Esophagus muscularis mucosa (tissue), 4 donors: ENCODE measurements around the gene ADORA1. TPM values are rescaled to one million over a fixed set of nuclear protein-coding genes. Genes with fewer than 3 reads are reported as not detected.

ENCODE experiments used
- DNase-seq: peaks from one replicate; pipeline ENCODE4 v3.0.0-alpha.2; 2017; ENCODE audit errors: extremely low spot score
- H3K27ac ChIP-seq, 4 donors: fragments of 200-600 bp; sonication (generic); replicated peaks in 1 of 4; 1 replicate in 3 of 4; 2 replicates in 1 of 4; pipeline ENCODE4 v1.5.1; 2016 to 2019; ENCODE audit warnings: mild to moderate bottlenecking in 1 of 4
- H3K27me3 ChIP-seq, 4 donors: fragments of 200-600 bp; sonication (generic); one replicate each; pipeline versions ENCODE4 v1.5.1 to v1.6.0; 2016 to 2019
- H3K36me3 ChIP-seq, 4 donors: fragments of 200-600 bp; sonication (generic); one replicate each; pipeline ENCODE4 v1.5.1; 2016 to 2019
- H3K4me1 ChIP-seq, 4 donors: fragments of 200-600 bp; sonication (generic); one replicate each; pipeline ENCODE4 v1.5.1; 2016 to 2019
- H3K4me3 ChIP-seq, 4 donors: fragments of 200-600 bp; sonication (generic); 1 replicate in 2 of 4; 2 replicates in 2 of 4; pipeline ENCODE4 v1.5.1; 2016 to 2019; ENCODE audit warnings: mild to moderate bottlenecking in 4 of 4, moderate library complexity in 1 of 4
- H3K9me3 ChIP-seq, 4 donors: fragments of 200-600 bp; sonication (generic); 1 replicate in 3 of 4; 2 replicates in 1 of 4; pipeline ENCODE4 v1.5.1; 2016 to 2019
- EP300 ChIP-seq: sonication (generic); formaldehyde crosslinking; IDR thresholded peaks from one replicate; pipeline ENCODE4 v1.6.1; 2017; ENCODE audit warnings: antibody characterized with exemption
- POLR2A ChIP-seq: fragments of 450-650 bp; IDR thresholded peaks from one replicate; pipeline ENCODE4 v1.6.1; 2017; ENCODE audit warnings: antibody characterized with exemption, moderate library complexity, mild to moderate bottlenecking, low read depth
- POLR2AphosphoS5 ChIP-seq, 2 donors: sonication (generic); formaldehyde crosslinking; IDR thresholded peaks; one replicate each; pipeline ENCODE4 v1.6.1; 2017; ENCODE audit warnings: antibody characterized with exemption in 2 of 2
- WGBS: methylation state at CpG from one replicate; pipeline ENCODE4 v1.1.5; 2018; 5-methylcytosine and 5-hydroxymethylcytosine counted together
- intact Hi-C: fragments of 100-400 bp; cut with DNase I; formaldehyde crosslinking; loops from one replicate; pipeline ENCODE4 v1.15.1; 2023
- total RNA-seq, 4 donors: library from RNA; depleted of rRNA; stranded (reverse); fragments of >200 nt; gene quantifications; one replicate each; pipeline versions ENCODE4 v1.1.0 to v1.2.1, GENCODE V29; 2016
- TF ChIP-seq, protein P1 (sequence below), 3 experiments: fragments of 200-600 bp in 2 of 3; fragments of 450-650 bp in 1 of 3; sonication (generic) in 2 of 3; IDR thresholded peaks; one replicate each; pipeline ENCODE4 v1.5.1; 2017 to 2019; ENCODE audit warnings: antibody characterized with exemption in 3 of 3, mild to moderate bottlenecking in 2 of 3, moderate library complexity in 1 of 3

Gene ADORA1
- total RNA-seq, 4 donors from 2014 or later, result 0.34 to 1.7 (median 0.80) TPM

DNA sequence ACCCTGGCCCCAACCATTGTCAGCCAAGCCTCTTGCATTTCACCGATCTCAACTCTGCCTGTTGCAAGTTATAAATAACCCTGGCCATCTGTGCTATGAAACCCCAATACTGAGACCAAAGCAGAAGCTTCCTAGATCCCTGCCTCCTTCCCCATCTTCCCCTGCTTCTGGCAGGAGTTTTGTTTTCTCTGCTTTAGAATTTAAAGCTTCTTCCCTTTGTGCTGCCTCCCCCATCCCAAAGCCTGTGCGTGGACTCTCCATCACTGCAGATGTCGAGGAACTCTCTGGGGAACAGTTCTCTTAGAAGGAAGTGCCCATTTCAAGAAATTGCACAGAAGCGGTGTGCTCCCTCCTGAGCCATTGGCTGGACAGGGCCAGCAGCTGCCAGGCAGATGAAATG is 24.3 kb upstream of the ADORA1 start:
- no peaks in the 10 kb centered on the region for H3K36me3 ChIP-seq
- H3K4me1 ChIP-seq, result no peaks in the 10 kb centered on the region
- WGBS, result 60% methylated on average over 4 of the region's 4 CpGs
- DNase-seq, result no peak
- intact Hi-C loops, result no loop called here
- H3K27ac ChIP-seq, result no peak overlapping the region
- H3K4me3 ChIP-seq, result no peak overlapping the region
- H3K9me3 ChIP-seq, result peaks cover 0 to 10% (median 0%) of the 10 kb centered on the region in 4 donors
- H3K27me3 ChIP-seq, result peaks cover 0 to 4% (median 0%) of the 10 kb centered on the region in 4 donors
- TF ChIP-seq, protein P1, sequence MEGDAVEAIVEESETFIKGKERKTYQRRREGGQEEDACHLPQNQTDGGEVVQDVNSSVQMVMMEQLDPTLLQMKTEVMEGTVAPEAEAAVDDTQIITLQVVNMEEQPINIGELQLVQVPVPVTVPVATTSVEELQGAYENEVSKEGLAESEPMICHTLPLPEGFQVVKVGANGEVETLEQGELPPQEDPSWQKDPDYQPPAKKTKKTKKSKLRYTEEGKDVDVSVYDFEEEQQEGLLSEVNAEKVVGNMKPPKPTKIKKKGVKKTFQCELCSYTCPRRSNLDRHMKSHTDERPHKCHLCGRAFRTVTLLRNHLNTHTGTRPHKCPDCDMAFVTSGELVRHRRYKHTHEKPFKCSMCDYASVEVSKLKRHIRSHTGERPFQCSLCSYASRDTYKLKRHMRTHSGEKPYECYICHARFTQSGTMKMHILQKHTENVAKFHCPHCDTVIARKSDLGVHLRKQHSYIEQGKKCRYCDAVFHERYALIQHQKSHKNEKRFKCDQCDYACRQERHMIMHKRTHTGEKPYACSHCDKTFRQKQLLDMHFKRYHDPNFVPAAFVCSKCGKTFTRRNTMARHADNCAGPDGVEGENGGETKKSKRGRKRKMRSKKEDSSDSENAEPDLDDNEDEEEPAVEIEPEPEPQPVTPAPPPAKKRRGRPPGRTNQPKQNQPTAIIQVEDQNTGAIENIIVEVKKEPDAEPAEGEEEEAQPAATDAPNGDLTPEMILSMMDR (IDR thresholded peaks at IDR 0.05), result no peak
- TF ChIP-seq EP300, result no peak
- no peak for TF ChIP-seq POLR2AphosphoS5 (IDR thresholded peaks at IDR 0.05)
- no peak for TF ChIP-seq POLR2A

DNA sequence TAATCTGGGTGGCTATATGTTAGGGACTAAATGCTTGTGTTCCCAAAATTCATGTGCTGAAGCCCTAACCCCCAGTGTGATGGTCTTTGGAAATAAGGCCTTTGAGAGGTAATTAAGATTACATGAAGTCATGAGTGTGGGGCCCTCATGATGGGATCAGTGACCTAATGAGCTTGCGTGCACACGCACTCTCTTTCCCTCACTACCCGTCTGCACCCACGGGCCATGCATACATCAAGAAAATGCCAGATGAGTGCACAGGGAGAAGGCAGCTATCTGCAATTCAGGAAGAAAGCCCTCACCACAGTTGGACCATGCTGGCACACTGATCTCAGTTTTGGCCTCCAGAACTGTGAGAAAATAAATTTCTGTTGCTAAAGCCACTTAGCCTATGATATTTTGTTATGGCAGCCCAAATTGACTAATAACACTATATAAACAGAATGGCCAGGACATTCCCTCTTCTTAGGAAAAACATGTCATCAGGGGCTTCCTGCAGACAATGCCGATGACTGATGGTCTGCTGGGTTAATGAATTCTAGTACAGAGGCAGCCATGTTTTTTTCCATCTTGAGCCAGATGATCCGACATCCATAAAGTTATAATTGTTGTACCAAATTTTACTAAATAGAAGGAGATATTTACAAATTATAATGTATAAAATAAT is 23.6 kb upstream of the ADORA1 start:
- no peak overlapping the region for H3K27ac ChIP-seq
- H3K27me3 ChIP-seq, result peaks cover 0 to 4% (median 0%) of the 10 kb centered on the region in 4 donors
- H3K9me3 ChIP-seq, result peaks cover 0 to 10% (median 0%) of the 10 kb centered on the region in 4 donors
- no peaks in the 10 kb centered on the region for H3K36me3 ChIP-seq
- 77% methylated on average over 6 of the region's 6 CpGs for WGBS
- no peaks in the 10 kb centered on the region for H3K4me1 ChIP-seq
- TF ChIP-seq, protein P1 (IDR thresholded peaks at IDR 0.05), result no peak
- DNase-seq, result peak; percentile 82
- intact Hi-C loops, result no loop called here
- H3K4me3 ChIP-seq, result no peak overlapping the region

DNA sequence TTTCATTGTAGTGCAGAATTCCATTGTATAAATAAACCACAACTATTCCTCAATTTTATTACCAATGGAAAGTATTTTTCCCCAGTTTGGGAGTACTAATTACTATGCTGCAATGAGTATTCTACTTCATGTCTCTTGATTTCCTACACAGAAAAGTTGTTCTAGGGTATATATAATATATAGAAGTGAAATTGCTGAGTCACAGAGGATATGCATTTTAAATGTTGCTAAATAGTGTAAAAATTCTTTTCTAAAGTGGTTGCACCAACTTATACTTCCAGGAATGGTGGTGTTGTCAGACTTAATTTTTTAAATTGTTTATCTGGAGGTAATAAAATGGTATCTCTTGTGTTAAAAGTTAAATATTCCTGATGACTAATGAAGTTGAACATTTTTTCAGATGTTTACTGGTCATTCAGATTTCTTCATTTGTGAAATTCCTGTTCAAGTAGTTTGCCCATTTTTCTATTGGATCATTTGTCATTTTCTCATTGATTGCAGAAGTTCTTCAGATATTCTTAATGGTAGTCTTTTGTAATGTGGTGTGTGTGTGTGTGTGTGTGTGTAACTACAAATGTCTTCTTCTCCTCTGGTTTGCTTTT is 22.6 kb upstream of the ADORA1 start:
- intact Hi-C loops, result no loop called here
- H3K36me3 ChIP-seq, result no peaks in the 10 kb centered on the region
- H3K27me3 ChIP-seq, result peaks cover 0 to 4% (median 0%) of the 10 kb centered on the region in 4 donors
- H3K27ac ChIP-seq, result no peak overlapping the region
- DNase-seq, result no peak
- H3K4me3 ChIP-seq, result no peak overlapping the region
- H3K9me3 ChIP-seq, result peaks cover 0 to 10% (median 0%) of the 10 kb centered on the region in 4 donors
- H3K4me1 ChIP-seq, result no peaks in the 10 kb centered on the region
- TF ChIP-seq POLR2AphosphoS5 (IDR thresholded peaks at IDR 0.05) (no peak), EP300 (no peak), POLR2A (no peak)
- TF ChIP-seq, protein P1 (IDR thresholded peaks at IDR 0.05), result no peak

DNA sequence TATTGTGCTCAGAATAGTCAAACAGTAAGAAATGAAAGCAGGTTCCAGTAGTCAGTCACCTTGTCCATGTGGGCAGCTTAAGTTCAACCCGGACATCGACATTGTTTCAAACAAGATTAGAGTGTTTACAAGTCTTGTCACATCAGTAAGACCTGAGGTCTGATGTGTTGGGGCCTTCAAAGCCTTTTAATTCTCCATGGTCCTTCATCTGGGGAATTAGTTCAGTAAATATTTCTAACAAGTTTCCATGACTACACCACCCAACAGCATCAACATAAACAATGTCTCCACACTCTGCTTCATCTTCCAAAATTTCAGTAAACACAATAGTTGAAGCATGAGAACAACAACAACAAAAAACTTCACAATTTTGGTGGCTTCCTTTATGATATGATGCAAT is 15.1 kb upstream of the ADORA1 start:
- H3K36me3 ChIP-seq, result no peaks in the 10 kb centered on the region
- H3K27ac ChIP-seq, result no peak overlapping the region
- intact Hi-C loops, result no loop called here
- H3K4me3 ChIP-seq, result no peak overlapping the region
- TF ChIP-seq, protein P1 (IDR thresholded peaks at IDR 0.05), result no peak
- no peak for TF ChIP-seq POLR2A
- TF ChIP-seq POLR2AphosphoS5 (IDR thresholded peaks at IDR 0.05), result no peak
- TF ChIP-seq EP300, result no peak
- WGBS, result 45% methylated on average over 2 of the region's 2 CpGs
- H3K4me1 ChIP-seq, result peaks cover 0 to 1% (median under 1%) of the 10 kb centered on the region in 4 donors
- peaks cover 0 to 15% (median 0%) of the 10 kb centered on the region in 4 donors for H3K27me3 ChIP-seq
- DNase-seq, result peak; percentile 47
- no peaks in the 10 kb centered on the region for H3K9me3 ChIP-seq
